Measurements from ENCODE around the gene ANO3.

The ANO3 gene

GRCh38 chr11:26554455-26554854 is 222.5 kb downstream of the ANO3 start:
- Histone ChIP-seq H3K4me3 (ENCODE audit: insufficient read depth, low read length, poor library complexity, severe bottlenecking) (no peak overlapping the region), H2AFZ (ENCODE audit: low read depth, low read length, severe bottlenecking) (no peak overlapping the region), H3K79me2 (ENCODE audit: insufficient read depth, low read length) (no peaks in the 10 kb centered on the region), H3K27me3 (ENCODE audit: low read length) (no peaks in the 10 kb centered on the region), H3K27ac (ENCODE audit: low read depth, low read length) (no peak overlapping the region), H3K36me3 (ENCODE audit: low read length) (no peaks in the 10 kb centered on the region), H4K20me1 (ENCODE audit: low read depth, low read length) (no peaks in the 10 kb centered on the region), H3K4me2 (ENCODE audit: low read depth, low read length, poor library complexity, severe bottlenecking) (no peak overlapping the region), H3K9ac (ENCODE audit: low read length) (no peak overlapping the region), H3K9me3 (ENCODE audit: insufficient read depth, low read length) (no peaks in the 10 kb centered on the region), H3F3A (ENCODE audit: insufficient read depth) (no peaks in the 10 kb centered on the region), H3K9me2 (replicated peaks; ENCODE audit: insufficient read depth, low read length) (no peaks in the 10 kb centered on the region)
- TF ChIP-seq, protein P1, sequence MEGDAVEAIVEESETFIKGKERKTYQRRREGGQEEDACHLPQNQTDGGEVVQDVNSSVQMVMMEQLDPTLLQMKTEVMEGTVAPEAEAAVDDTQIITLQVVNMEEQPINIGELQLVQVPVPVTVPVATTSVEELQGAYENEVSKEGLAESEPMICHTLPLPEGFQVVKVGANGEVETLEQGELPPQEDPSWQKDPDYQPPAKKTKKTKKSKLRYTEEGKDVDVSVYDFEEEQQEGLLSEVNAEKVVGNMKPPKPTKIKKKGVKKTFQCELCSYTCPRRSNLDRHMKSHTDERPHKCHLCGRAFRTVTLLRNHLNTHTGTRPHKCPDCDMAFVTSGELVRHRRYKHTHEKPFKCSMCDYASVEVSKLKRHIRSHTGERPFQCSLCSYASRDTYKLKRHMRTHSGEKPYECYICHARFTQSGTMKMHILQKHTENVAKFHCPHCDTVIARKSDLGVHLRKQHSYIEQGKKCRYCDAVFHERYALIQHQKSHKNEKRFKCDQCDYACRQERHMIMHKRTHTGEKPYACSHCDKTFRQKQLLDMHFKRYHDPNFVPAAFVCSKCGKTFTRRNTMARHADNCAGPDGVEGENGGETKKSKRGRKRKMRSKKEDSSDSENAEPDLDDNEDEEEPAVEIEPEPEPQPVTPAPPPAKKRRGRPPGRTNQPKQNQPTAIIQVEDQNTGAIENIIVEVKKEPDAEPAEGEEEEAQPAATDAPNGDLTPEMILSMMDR (IDR thresholded peaks at IDR 0.05; ENCODE audit: insufficient read depth, low read length, poor library complexity, severe bottlenecking) = no peak
- TF ChIP-seq EZH2phosphoT487 (conservative IDR thresholded peaks at IDR 0.05; ENCODE audit: low read length) = no peak

DNA sequence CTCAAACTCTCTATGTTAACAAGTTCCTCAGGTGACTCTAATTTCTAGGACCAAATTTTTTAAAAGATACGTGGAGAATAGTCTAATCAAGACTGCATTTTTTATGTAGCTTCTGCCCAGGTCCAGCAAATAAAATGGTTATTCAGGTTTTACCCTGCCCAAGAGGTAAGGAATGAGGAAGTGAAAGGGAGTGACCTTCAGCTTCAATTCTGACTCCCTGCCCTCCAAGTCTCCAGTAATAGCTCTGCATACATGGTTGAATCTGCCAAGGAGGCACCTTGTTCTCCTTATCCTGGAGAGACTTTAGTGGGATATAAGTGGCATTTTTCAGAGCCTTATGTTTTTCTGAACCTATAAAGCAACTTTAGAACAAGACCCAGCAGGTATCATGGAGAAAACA is 224.7 kb downstream of the ANO3 start:
- no peak overlapping the region for H2AFZ ChIP-seq (ENCODE audit: low read depth, low read length, severe bottlenecking)
- H3F3A ChIP-seq (ENCODE audit: insufficient read depth) = no peaks in the 10 kb centered on the region
- no peak overlapping the region for H3K9ac ChIP-seq (ENCODE audit: low read length)
- no peak overlapping the region for H3K4me3 ChIP-seq (ENCODE audit: insufficient read depth, low read length, poor library complexity, severe bottlenecking)
- H3K9me2 ChIP-seq (replicated peaks; ENCODE audit: insufficient read depth, low read length) = no peaks in the 10 kb centered on the region
- H3K27ac ChIP-seq (ENCODE audit: low read depth, low read length) = no peak overlapping the region
- no peaks in the 10 kb centered on the region for H3K79me2 ChIP-seq (ENCODE audit: insufficient read depth, low read length)
- TF ChIP-seq, protein P1 (IDR thresholded peaks at IDR 0.05; ENCODE audit: insufficient read depth, low read length, poor library complexity, severe bottlenecking) = no peak
- TF ChIP-seq EZH2phosphoT487 (conservative IDR thresholded peaks at IDR 0.05; ENCODE audit: low read length) = no peak
- H4K20me1 ChIP-seq (ENCODE audit: low read depth, low read length) = no peaks in the 10 kb centered on the region
- H3K4me2 ChIP-seq (ENCODE audit: low read depth, low read length, poor library complexity, severe bottlenecking) = no peak overlapping the region
- no peaks in the 10 kb centered on the region for H3K36me3 ChIP-seq (ENCODE audit: low read length)
- H3K9me3 ChIP-seq (ENCODE audit: insufficient read depth, low read length) = no peaks in the 10 kb centered on the region
- no peaks in the 10 kb centered on the region for H3K27me3 ChIP-seq (ENCODE audit: low read length)

- H3K79me2 ChIP-seq (ENCODE audit: insufficient read depth, low read length) = no peaks in the 10 kb centered on the region
- TF ChIP-seq, protein P1 (IDR thresholded peaks at IDR 0.05; ENCODE audit: insufficient read depth, low read length, poor library complexity, severe bottlenecking) = no peak
- no peak for TF ChIP-seq EZH2phosphoT487 (conservative IDR thresholded peaks at IDR 0.05; ENCODE audit: low read length)
- no peak overlapping the region for H3K27ac ChIP-seq (ENCODE audit: low read depth, low read length)
- H3K9me3 ChIP-seq (ENCODE audit: insufficient read depth, low read length) = no peaks in the 10 kb centered on the region
- no peaks in the 10 kb centered on the region for H4K20me1 ChIP-seq (ENCODE audit: low read depth, low read length)
- H3K9ac ChIP-seq (ENCODE audit: low read length) = no peak overlapping the region
- no peaks in the 10 kb centered on the region for H3K36me3 ChIP-seq (ENCODE audit: low read length)
- no peaks in the 10 kb centered on the region for H3K9me2 ChIP-seq (replicated peaks; ENCODE audit: insufficient read depth, low read length)
- no peak overlapping the region for H3K4me2 ChIP-seq (ENCODE audit: low read depth, low read length, poor library complexity, severe bottlenecking)
- H3K27me3 ChIP-seq (ENCODE audit: low read length) = no peaks in the 10 kb centered on the region
- H3F3A ChIP-seq (ENCODE audit: insufficient read depth) = no peaks in the 10 kb centered on the region
- H2AFZ ChIP-seq (ENCODE audit: low read depth, low read length, severe bottlenecking) = no peak overlapping the region
- no peak overlapping the region for H3K4me3 ChIP-seq (ENCODE audit: insufficient read depth, low read length, poor library complexity, severe bottlenecking)
These were observed 225.7 kb downstream of the ANO3 start for GRCh38 chr11:26557666-26558065.
